ENCODE data around the gene DGKI.

Gene DGKI

GRCh38 chr7:137882806-137883205 lies 36.0 kb upstream of the DGKI start:
- Histone ChIP-seq H3K27ac (ENCODE audit: low read depth, low read length, poor library complexity, severe bottlenecking) (no peak overlapping the region), H3K4me2 (ENCODE audit: low read length) (no peak overlapping the region), H3K9me3 (ENCODE audit: low read length) (no peaks in the 10 kb centered on the region), H3K36me3 (ENCODE audit: insufficient read depth, low read length) (no peaks in the 10 kb centered on the region), H3K27me3 (ENCODE audit: insufficient read depth, low read length) (no peaks in the 10 kb centered on the region; the same call in 1 of the 2 replicates), H3K9ac (ENCODE audit: low read length) (no peak overlapping the region), H3K4me1 (ENCODE audit: insufficient read depth, low read length, severe bottlenecking) (no peaks in the 10 kb centered on the region), H3K9me2 (ENCODE audit: low read depth, low read length) (no peaks in the 10 kb centered on the region), H3K4me3 (ENCODE audit: low read depth, low read length, poor library complexity, severe bottlenecking) (no peak overlapping the region), H2AFZ (ENCODE audit: low read length) (no peak overlapping the region), H3K79me2 (ENCODE audit: insufficient read depth, low read length) (no peaks in the 10 kb centered on the region), H3F3A (ENCODE audit: insufficient read depth, low read length) (no peaks in the 10 kb centered on the region), H4K20me1 (ENCODE audit: insufficient read depth, low read length) (no peaks in the 10 kb centered on the region)
- no peak for TF ChIP-seq EZH2 (IDR thresholded peaks at IDR 0.05; ENCODE audit: borderline replicate concordance, low read length)
- TF ChIP-seq, protein P1, sequence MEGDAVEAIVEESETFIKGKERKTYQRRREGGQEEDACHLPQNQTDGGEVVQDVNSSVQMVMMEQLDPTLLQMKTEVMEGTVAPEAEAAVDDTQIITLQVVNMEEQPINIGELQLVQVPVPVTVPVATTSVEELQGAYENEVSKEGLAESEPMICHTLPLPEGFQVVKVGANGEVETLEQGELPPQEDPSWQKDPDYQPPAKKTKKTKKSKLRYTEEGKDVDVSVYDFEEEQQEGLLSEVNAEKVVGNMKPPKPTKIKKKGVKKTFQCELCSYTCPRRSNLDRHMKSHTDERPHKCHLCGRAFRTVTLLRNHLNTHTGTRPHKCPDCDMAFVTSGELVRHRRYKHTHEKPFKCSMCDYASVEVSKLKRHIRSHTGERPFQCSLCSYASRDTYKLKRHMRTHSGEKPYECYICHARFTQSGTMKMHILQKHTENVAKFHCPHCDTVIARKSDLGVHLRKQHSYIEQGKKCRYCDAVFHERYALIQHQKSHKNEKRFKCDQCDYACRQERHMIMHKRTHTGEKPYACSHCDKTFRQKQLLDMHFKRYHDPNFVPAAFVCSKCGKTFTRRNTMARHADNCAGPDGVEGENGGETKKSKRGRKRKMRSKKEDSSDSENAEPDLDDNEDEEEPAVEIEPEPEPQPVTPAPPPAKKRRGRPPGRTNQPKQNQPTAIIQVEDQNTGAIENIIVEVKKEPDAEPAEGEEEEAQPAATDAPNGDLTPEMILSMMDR (IDR thresholded peaks at IDR 0.05; ENCODE audit: low read length): no peak

DNA sequence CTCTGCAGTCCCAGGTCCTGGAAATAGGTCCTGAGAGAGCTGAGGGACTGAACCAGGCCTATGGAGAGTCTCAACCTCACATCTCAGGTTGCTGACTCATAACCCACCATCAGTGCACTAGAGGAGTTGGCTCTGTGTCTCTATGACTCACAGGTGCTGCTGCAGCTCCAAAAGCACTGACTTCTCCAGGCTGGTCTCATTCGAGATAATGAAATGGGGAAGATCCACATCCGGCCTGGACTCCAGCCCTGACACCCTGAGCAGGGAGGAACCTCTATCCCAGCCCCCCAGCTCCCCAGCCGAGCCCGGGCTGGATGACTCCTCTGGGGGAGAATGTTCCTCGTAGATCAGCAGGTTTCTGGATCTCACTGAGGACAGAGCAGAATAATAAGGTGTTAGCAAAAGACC lies 35.5 kb upstream of the DGKI start:
- Histone ChIP-seq H3K36me3 (ENCODE audit: insufficient read depth, low read length) (no peaks in the 10 kb centered on the region), H3K9ac (ENCODE audit: low read length) (no peak overlapping the region), H3K4me2 (ENCODE audit: low read length) (no peak overlapping the region), H3K27me3 (ENCODE audit: insufficient read depth, low read length) (no peaks in the 10 kb centered on the region; the same call in 1 of the 2 replicates), H4K20me1 (ENCODE audit: insufficient read depth, low read length) (no peaks in the 10 kb centered on the region), H3F3A (ENCODE audit: insufficient read depth, low read length) (no peaks in the 10 kb centered on the region), H3K9me2 (ENCODE audit: low read depth, low read length) (no peaks in the 10 kb centered on the region), H3K27ac (ENCODE audit: low read depth, low read length, poor library complexity, severe bottlenecking) (no peak overlapping the region), H3K9me3 (ENCODE audit: low read length) (no peaks in the 10 kb centered on the region), H2AFZ (ENCODE audit: low read length) (no peak overlapping the region), H3K4me3 (ENCODE audit: low read depth, low read length, poor library complexity, severe bottlenecking) (no peak overlapping the region), H3K79me2 (ENCODE audit: insufficient read depth, low read length) (no peaks in the 10 kb centered on the region), H3K4me1 (ENCODE audit: insufficient read depth, low read length, severe bottlenecking) (no peaks in the 10 kb centered on the region)
- TF ChIP-seq, protein P1 (IDR thresholded peaks at IDR 0.05; ENCODE audit: low read length): no peak
- no peak for TF ChIP-seq EZH2 (IDR thresholded peaks at IDR 0.05; ENCODE audit: borderline replicate concordance, low read length)

- no peaks in the 10 kb centered on the region for H3K9me2 ChIP-seq (ENCODE audit: low read depth, low read length)
- no peak overlapping the region for H2AFZ ChIP-seq (ENCODE audit: low read length)
- H3K36me3 ChIP-seq (ENCODE audit: insufficient read depth, low read length): no peaks in the 10 kb centered on the region
- TF ChIP-seq EZH2 (IDR thresholded peaks at IDR 0.05; ENCODE audit: borderline replicate concordance, low read length): no peak
- TF ChIP-seq, protein P1 (IDR thresholded peaks at IDR 0.05; ENCODE audit: low read length): no peak
- no peak overlapping the region for H3K9ac ChIP-seq (ENCODE audit: low read length)
- no peak overlapping the region for H3K27ac ChIP-seq (ENCODE audit: low read depth, low read length, poor library complexity, severe bottlenecking)
- H3F3A ChIP-seq (ENCODE audit: insufficient read depth, low read length): no peaks in the 10 kb centered on the region
- no peaks in the 10 kb centered on the region for H3K4me1 ChIP-seq (ENCODE audit: insufficient read depth, low read length, severe bottlenecking)
- no peaks in the 10 kb centered on the region for H3K9me3 ChIP-seq (ENCODE audit: low read length)
- H3K4me2 ChIP-seq (ENCODE audit: low read length): no peak overlapping the region
- H3K4me3 ChIP-seq (ENCODE audit: low read depth, low read length, poor library complexity, severe bottlenecking): no peak overlapping the region
- H3K79me2 ChIP-seq (ENCODE audit: insufficient read depth, low read length): no peaks in the 10 kb centered on the region
- H4K20me1 ChIP-seq (ENCODE audit: insufficient read depth, low read length): no peaks in the 10 kb centered on the region
- no peaks in the 10 kb centered on the region; the same call in 1 of the 2 replicates for H3K27me3 ChIP-seq (ENCODE audit: insufficient read depth, low read length)
These were observed 35.0 kb upstream of the DGKI start for GRCh38 chr7:137881607-137882260.
